Neural cell (in vitro differentiated cells): ENCODE data around the gene IFI16. TPM values are rescaled to one million over a fixed set of nuclear protein-coding genes. Genes with fewer than 3 reads are reported as not detected.

Source experiments
- H2AFZ ChIP-seq: fragments of 200-600, 300-800 bp; sonication (generic), shearing (Covaris generic); 2 replicates; pipeline ENCODE4 v1.6.0; 2014; ENCODE audit warnings: low read depth, mild to moderate bottlenecking, antibody characterized with exemption, low read length, moderate library complexity
- H3F3A ChIP-seq: fragments of 200-600 bp; shearing (Covaris generic); 2 replicates; pipeline ENCODE4 v1.6.1; 2016; ENCODE audit warnings: mild to moderate bottlenecking, moderate library complexity, mixed read lengths, antibody characterized with exemption, low read length; ENCODE audit not compliant: insufficient read depth, poor library complexity, severe bottlenecking
- H3K27ac ChIP-seq: fragments of 200-600, 300-800 bp; sonication (generic), shearing (Covaris generic); 2 replicates; pipeline ENCODE4 v1.5.1; 2014; ENCODE audit warnings: mild to moderate bottlenecking, low read length, moderate library complexity
- H3K27me3 ChIP-seq: fragments of 300-800, 200-600 bp; sonication (generic), shearing (Covaris generic); 2 replicates; pipeline ENCODE4 v1.6.0; 2014; ENCODE audit warnings: mild to moderate bottlenecking, low read depth, low read length, moderate library complexity; ENCODE audit not compliant: insufficient read depth
- H3K36me3 ChIP-seq: fragments of 300-800, 200-600 bp; sonication (generic), shearing (Covaris generic); 2 replicates; pipeline ENCODE4 v1.5.1; 2014; ENCODE audit warnings: mild to moderate bottlenecking, antibody characterized with exemption, low read length, moderate library complexity; ENCODE audit not compliant: insufficient read depth
- H3K4me2 ChIP-seq: fragments of 300-800, 200-600 bp; sonication (generic), shearing (Covaris generic); 2 replicates; pipeline ENCODE4 v1.6.0; 2014; ENCODE audit warnings: mild to moderate bottlenecking, low read length
- H3K4me3 ChIP-seq: fragments of 300-800, 200-600 bp; sonication (generic), shearing (Covaris generic); 2 replicates; pipeline ENCODE4 v1.5.1; 2014; ENCODE audit warnings: mild to moderate bottlenecking, low read length, moderate library complexity
- H3K79me2 ChIP-seq: fragments of 200-600 bp; shearing (Covaris generic); replicated peaks from 2 replicates; pipeline ENCODE4 v1.6.0; 2014; ENCODE audit warnings: mild to moderate bottlenecking, low read length, moderate library complexity; ENCODE audit not compliant: insufficient read depth
- H3K9ac ChIP-seq: fragments of 300-800, 200-600 bp; sonication (generic), shearing (Covaris generic); 2 replicates; pipeline ENCODE4 v1.6.1; 2016; ENCODE audit warnings: mild to moderate bottlenecking, low read length, mixed read lengths
- H3K9me2 ChIP-seq: fragments of 200-600 bp; shearing (Covaris generic); 2 replicates; pipeline ENCODE4 v1.6.1; 2016; ENCODE audit warnings: mild to moderate bottlenecking, low read length, mixed read lengths; ENCODE audit not compliant: insufficient read depth
- H3K9me3 ChIP-seq: fragments of 200-600, 300-800 bp; sonication (generic), shearing (Covaris generic); 2 replicates; pipeline ENCODE4 v1.6.1; 2016; ENCODE audit warnings: mild to moderate bottlenecking, mixed run types, low read length, moderate library complexity, mixed read lengths
- H4K20me1 ChIP-seq: fragments of 200-600 bp; shearing (Covaris generic); 2 replicates; pipeline ENCODE4 v1.6.1; 2016; ENCODE audit warnings: mild to moderate bottlenecking, mixed run types; ENCODE audit not compliant: insufficient read depth
- EP300 ChIP-seq: fragments of 450-650 bp; conservative IDR thresholded peaks from 2 replicates; pipeline ENCODE4 v1.6.1; 2014; ENCODE audit warnings: antibody characterized with exemption, mild to moderate bottlenecking, moderate library complexity; ENCODE audit not compliant: poor library complexity, severe bottlenecking
- EZH2 ChIP-seq: fragments of 200-600, 300-800 bp; shearing (Covaris generic), sonication (generic); IDR thresholded peaks from 2 replicates; pipeline ENCODE4 v1.6.1; 2014; ENCODE audit warnings: antibody characterized with exemption, low read length, borderline replicate concordance, mild to moderate bottlenecking; ENCODE audit not compliant: insufficient read depth, poor library complexity, severe bottlenecking
- MXI1 ChIP-seq: fragments of 450-650 bp; conservative IDR thresholded peaks from 2 replicates; pipeline ENCODE4 v1.6.1; 2014; ENCODE audit warnings: antibody characterized with exemption, mild to moderate bottlenecking; ENCODE audit not compliant: poor library complexity, severe bottlenecking
- POLR2AphosphoS5 ChIP-seq: IDR thresholded peaks from 2 replicates; pipeline ENCODE4 v1.6.1; 2012
- RAD21 ChIP-seq: fragments of 450-650 bp; conservative IDR thresholded peaks from 2 replicates; pipeline ENCODE4 v1.6.1; 2014; ENCODE audit warnings: antibody characterized with exemption, mild to moderate bottlenecking, moderate library complexity
- SMC3 ChIP-seq: fragments of 450-650 bp; conservative IDR thresholded peaks from 2 replicates; pipeline ENCODE4 v1.6.1; 2014; ENCODE audit warnings: antibody characterized with exemption, mild to moderate bottlenecking, moderate library complexity; ENCODE audit not compliant: poor library complexity
- TAF1 ChIP-seq: IDR thresholded peaks from 2 replicates; pipeline ENCODE4 v1.6.1; 2012; ENCODE audit warnings: low read depth
- polyA plus RNA-seq: library from polyadenylated mRNA; depleted of rRNA; stranded (reverse); fragments of >200 nt; gene quantifications from 2 replicates; pipeline ENCODE4 v1.2.3, GENCODE V29; 2014
- TF ChIP-seq, protein P1 (sequence below): fragments of 450-650 bp; IDR thresholded peaks from 2 replicates; pipeline ENCODE4 v1.5.1; 2014; ENCODE audit warnings: antibody characterized with exemption, mild to moderate bottlenecking, moderate library complexity; ENCODE audit not compliant: poor library complexity, severe bottlenecking
- TF ChIP-seq, protein P2 (sequence below): IDR thresholded peaks from 2 replicates; pipeline ENCODE4 v1.6.1; 2012; ENCODE audit warnings: borderline replicate concordance

IFI16 gene
- polyA plus RNA-seq, 1 donor from 2014 or later, result not detected

GRCh38 chr1:159066108-159066507 is 56.4 kb downstream of the IFI16 start:
- H3K27me3 ChIP-seq, result no peaks in the 10 kb centered on the region
- H4K20me1 ChIP-seq, result no peaks in the 10 kb centered on the region
- no peaks in the 10 kb centered on the region for H3F3A ChIP-seq
- no peaks in the 10 kb centered on the region for H3K36me3 ChIP-seq
- no peaks in the 10 kb centered on the region for H3K79me2 ChIP-seq
- H2AFZ ChIP-seq, result no peak overlapping the region
- H3K4me3 ChIP-seq, result no peak overlapping the region
- H3K9me3 ChIP-seq, result no peaks in the 10 kb centered on the region
- H3K4me2 ChIP-seq, result no peak overlapping the region
- H3K9me2 ChIP-seq, result no peaks in the 10 kb centered on the region
- TF ChIP-seq TAF1 (no peak), EZH2 (no peak), SMC3 (no peak), RAD21 (no peak)
- no peak overlapping the region for H3K27ac ChIP-seq
- H3K9ac ChIP-seq, result no peak overlapping the region

DNA sequence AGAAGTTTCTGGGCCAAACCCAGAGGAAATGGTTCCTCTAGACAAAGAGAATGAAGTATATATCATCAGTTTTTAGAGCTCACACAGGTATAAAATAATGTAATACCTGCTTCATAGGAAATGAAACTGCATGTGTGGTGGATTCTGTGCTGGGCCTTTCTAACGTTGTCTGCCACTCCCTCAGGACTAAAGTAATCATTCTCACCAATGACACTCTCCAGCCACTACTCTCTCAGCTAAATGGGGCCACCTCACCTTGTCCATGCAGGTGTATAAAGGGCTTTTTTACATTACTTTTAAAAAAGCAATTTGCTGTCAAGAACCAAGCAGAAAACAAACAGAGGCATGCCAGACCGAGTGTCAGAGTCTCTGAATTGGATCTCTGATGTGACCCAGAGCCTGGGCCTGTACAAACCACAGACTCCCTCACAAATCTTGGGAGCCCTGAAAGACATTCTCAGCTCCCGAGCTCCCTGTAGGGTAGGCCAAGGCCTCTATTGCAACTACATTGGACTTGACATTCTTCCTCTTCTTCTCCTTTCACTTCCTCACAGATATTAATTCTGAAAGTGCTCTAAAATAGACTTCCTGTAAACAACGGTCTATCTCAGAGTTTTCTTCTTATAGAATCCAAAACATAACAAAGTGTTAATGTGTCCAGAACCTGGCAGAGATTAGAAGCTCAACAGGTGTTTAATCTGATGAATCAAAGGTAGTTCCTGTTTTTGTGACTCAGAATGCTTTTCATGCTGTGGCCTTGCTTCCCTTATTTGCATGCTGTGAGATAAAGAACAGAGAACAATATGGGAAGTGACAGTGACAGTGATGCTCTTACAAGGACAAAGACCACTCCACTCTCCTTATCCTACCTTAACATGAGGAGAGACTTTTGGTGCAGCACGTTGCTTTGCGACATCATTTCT is 58.3 kb downstream of the IFI16 start:
- H2AFZ ChIP-seq, result no peak overlapping the region
- no peaks in the 10 kb centered on the region for H3K9me3 ChIP-seq
- TF ChIP-seq RAD21 (no peak), SMC3 (no peak), TAF1 (no peak), EP300 (no peak), MXI1 (no peak), EZH2 (no peak), POLR2AphosphoS5 (no peak)
- TF ChIP-seq, protein P1, sequence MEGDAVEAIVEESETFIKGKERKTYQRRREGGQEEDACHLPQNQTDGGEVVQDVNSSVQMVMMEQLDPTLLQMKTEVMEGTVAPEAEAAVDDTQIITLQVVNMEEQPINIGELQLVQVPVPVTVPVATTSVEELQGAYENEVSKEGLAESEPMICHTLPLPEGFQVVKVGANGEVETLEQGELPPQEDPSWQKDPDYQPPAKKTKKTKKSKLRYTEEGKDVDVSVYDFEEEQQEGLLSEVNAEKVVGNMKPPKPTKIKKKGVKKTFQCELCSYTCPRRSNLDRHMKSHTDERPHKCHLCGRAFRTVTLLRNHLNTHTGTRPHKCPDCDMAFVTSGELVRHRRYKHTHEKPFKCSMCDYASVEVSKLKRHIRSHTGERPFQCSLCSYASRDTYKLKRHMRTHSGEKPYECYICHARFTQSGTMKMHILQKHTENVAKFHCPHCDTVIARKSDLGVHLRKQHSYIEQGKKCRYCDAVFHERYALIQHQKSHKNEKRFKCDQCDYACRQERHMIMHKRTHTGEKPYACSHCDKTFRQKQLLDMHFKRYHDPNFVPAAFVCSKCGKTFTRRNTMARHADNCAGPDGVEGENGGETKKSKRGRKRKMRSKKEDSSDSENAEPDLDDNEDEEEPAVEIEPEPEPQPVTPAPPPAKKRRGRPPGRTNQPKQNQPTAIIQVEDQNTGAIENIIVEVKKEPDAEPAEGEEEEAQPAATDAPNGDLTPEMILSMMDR, result no peak
- TF ChIP-seq, protein P2, sequence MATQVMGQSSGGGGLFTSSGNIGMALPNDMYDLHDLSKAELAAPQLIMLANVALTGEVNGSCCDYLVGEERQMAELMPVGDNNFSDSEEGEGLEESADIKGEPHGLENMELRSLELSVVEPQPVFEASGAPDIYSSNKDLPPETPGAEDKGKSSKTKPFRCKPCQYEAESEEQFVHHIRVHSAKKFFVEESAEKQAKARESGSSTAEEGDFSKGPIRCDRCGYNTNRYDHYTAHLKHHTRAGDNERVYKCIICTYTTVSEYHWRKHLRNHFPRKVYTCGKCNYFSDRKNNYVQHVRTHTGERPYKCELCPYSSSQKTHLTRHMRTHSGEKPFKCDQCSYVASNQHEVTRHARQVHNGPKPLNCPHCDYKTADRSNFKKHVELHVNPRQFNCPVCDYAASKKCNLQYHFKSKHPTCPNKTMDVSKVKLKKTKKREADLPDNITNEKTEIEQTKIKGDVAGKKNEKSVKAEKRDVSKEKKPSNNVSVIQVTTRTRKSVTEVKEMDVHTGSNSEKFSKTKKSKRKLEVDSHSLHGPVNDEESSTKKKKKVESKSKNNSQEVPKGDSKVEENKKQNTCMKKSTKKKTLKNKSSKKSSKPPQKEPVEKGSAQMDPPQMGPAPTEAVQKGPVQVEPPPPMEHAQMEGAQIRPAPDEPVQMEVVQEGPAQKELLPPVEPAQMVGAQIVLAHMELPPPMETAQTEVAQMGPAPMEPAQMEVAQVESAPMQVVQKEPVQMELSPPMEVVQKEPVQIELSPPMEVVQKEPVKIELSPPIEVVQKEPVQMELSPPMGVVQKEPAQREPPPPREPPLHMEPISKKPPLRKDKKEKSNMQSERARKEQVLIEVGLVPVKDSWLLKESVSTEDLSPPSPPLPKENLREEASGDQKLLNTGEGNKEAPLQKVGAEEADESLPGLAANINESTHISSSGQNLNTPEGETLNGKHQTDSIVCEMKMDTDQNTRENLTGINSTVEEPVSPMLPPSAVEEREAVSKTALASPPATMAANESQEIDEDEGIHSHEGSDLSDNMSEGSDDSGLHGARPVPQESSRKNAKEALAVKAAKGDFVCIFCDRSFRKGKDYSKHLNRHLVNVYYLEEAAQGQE, result no peak
- H3F3A ChIP-seq, result no peaks in the 10 kb centered on the region
- H3K79me2 ChIP-seq, result no peaks in the 10 kb centered on the region
- H3K4me3 ChIP-seq, result no peak overlapping the region
- no peak overlapping the region for H3K27ac ChIP-seq
- H3K36me3 ChIP-seq, result no peaks in the 10 kb centered on the region
- no peaks in the 10 kb centered on the region for H4K20me1 ChIP-seq
- no peaks in the 10 kb centered on the region for H3K27me3 ChIP-seq
- no peaks in the 10 kb centered on the region for H3K9me2 ChIP-seq
- no peak overlapping the region for H3K9ac ChIP-seq
- H3K4me2 ChIP-seq, result no peak overlapping the region
